SJCRH30 (cell line): Measurements from ENCODE around the gene MBIP. TPM values are rescaled to one million over a fixed set of nuclear protein-coding genes. Genes with fewer than 3 reads are reported as not detected.
A peak's percentile ranks its signal among the peaks of the same experiment; 100 is the strongest.

Experiments
- DNase-seq, 2 experiments: peaks; one replicate each; pipeline ENCODE4 v3.0.0-alpha.2; 2015 to 2020
- H3K27ac ChIP-seq: fragments of 250-450 bp; sonication (Bioruptor Pico); 2 replicates; pipeline ENCODE4 v1.5.1; 2020; ENCODE audit warnings: mild to moderate bottlenecking, moderate library complexity
- H3K27me3 ChIP-seq: fragments of 250-450 bp; sonication (Bioruptor Pico); 2 replicates; pipeline ENCODE4 v1.5.1; 2020; ENCODE audit warnings: mild to moderate bottlenecking, moderate library complexity
- H3K36me3 ChIP-seq: fragments of 250-450 bp; sonication (Bioruptor Pico); 2 replicates; pipeline ENCODE4 v1.5.1; 2020; ENCODE audit warnings: mild to moderate bottlenecking, moderate library complexity
- H3K4me1 ChIP-seq: fragments of 250-450 bp; sonication (Bioruptor Pico); 2 replicates; pipeline ENCODE4 v1.5.1; 2020; ENCODE audit warnings: mild to moderate bottlenecking, moderate library complexity
- H3K4me3 ChIP-seq: fragments of 250-450 bp; sonication (Bioruptor Pico); 2 replicates; pipeline ENCODE4 v1.5.1; 2020; ENCODE audit warnings: mild to moderate bottlenecking, moderate library complexity
- H3K9me3 ChIP-seq: fragments of 250-450 bp; sonication (Bioruptor Pico); replicated peaks from 2 replicates; pipeline ENCODE4 v1.5.1; 2020; ENCODE audit warnings: mild to moderate bottlenecking, moderate library complexity
- total RNA-seq: library from RNA; depleted of rRNA; stranded (reverse); fragments of >200 nt; shearing (Covaris generic); gene quantifications from 2 replicates; pipeline ENCODE4 v1.2.3, GENCODE V29; 2014

MBIP gene
- total RNA-seq, 1 experiment from 2014 or later: 28.2 TPM

- 0 out of 2 replicates have a peak, but pooled peaks cover 3% of the 10 kb centered on the region for H3K4me1 ChIP-seq
- H3K4me3 ChIP-seq: no peak overlapping the region
- no peaks in the 10 kb centered on the region for H3K36me3 ChIP-seq
- no peak overlapping the region for H3K27ac ChIP-seq
- no peak for DNase-seq
- H3K9me3 ChIP-seq: no peaks in the 10 kb centered on the region
- no peaks in the 10 kb centered on the region; the same call in 1 of the 2 replicates for H3K27me3 ChIP-seq
These were observed 5.4 kb upstream of the MBIP start for GRCh38 chr14:36325853-36326252.

GRCh38 chr14:36324897-36325296 is 4.5 kb upstream of the MBIP start:
- no peaks in the 10 kb centered on the region for H3K36me3 ChIP-seq
- no peak overlapping the region for H3K4me3 ChIP-seq
- H3K27ac ChIP-seq: no peak overlapping the region
- no peaks in the 10 kb centered on the region for H3K9me3 ChIP-seq
- no peak for DNase-seq
- H3K27me3 ChIP-seq: no peaks in the 10 kb centered on the region; the same call in 1 of the 2 replicates
- 0 out of 2 replicates have a peak, but pooled peaks cover 3% of the 10 kb centered on the region for H3K4me1 ChIP-seq

- no peaks in the 10 kb centered on the region; the same call in 1 of the 2 replicates for H3K27me3 ChIP-seq
These were observed 502 bp upstream of the MBIP start for GRCh38 chr14:36320897-36321381.

GRCh38 chr14:36319899-36320199 is 588 bp downstream of the MBIP start:
- H3K36me3 ChIP-seq: 0 out of 2 replicates have a peak, but pooled peaks cover 2% of the 10 kb centered on the region
- H3K4me1 ChIP-seq: peaks cover 3% of the 10 kb centered on the region; the same call in 1 of the 2 replicates
- peak overlapping the region; percentile 75 for H3K27ac ChIP-seq
- peak overlapping the region; percentile 84 for H3K4me3 ChIP-seq
- no peaks in the 10 kb centered on the region for H3K9me3 ChIP-seq
- DNase-seq: no peak
- H3K27me3 ChIP-seq: no peaks in the 10 kb centered on the region; the same call in 1 of the 2 replicates

More at GRCh38 chr14:36320897-36321381, 502 bp upstream of the MBIP start:
- no peaks in the 10 kb centered on the region for H3K9me3 ChIP-seq
- peak overlapping the region; percentile 84 for H3K4me3 ChIP-seq
- H3K4me1 ChIP-seq: peaks cover 3% of the 10 kb centered on the region; the same call in 1 of the 2 replicates
- no peak for DNase-seq
- H3K36me3 ChIP-seq: no peaks in the 10 kb centered on the region
- H3K27ac ChIP-seq: peak overlapping the region; percentile 75

GRCh38 chr14:36317650-36318049 is 2.8 kb downstream of the MBIP start:
- Histone ChIP-seq H3K9me3 (no peaks in the 10 kb centered on the region), H3K4me3 (no peak overlapping the region), H3K27me3 (no peaks in the 10 kb centered on the region), H3K27ac (no peak overlapping the region), H3K36me3 (peaks cover 2% of the 10 kb centered on the region; the same call in 1 of the 2 replicates), H3K4me1 (peaks cover 3% of the 10 kb centered on the region; the same call in 1 of the 2 replicates)
- no peak for DNase-seq

GRCh38 chr14:36316131-36316530 is 4.3 kb downstream of the MBIP start:
- peaks cover 13% of the 10 kb centered on the region for H3K36me3 ChIP-seq
- H3K9me3 ChIP-seq: no peaks in the 10 kb centered on the region
- no peaks in the 10 kb centered on the region for H3K27me3 ChIP-seq
- H3K27ac ChIP-seq: no peak overlapping the region
- DNase-seq: no peak
- peaks cover 3% of the 10 kb centered on the region; the same call in 1 of the 2 replicates for H3K4me1 ChIP-seq
- H3K4me3 ChIP-seq: no peak overlapping the region

GRCh38 chr14:36315159-36315853 is 5.1 kb downstream of the MBIP start:
- Histone ChIP-seq H3K36me3 (peaks cover 20% of the 10 kb centered on the region), H3K4me1 (peaks cover 3% of the 10 kb centered on the region; the same call in 1 of the 2 replicates), H3K27ac (no peak overlapping the region), H3K4me3 (no peak overlapping the region), H3K9me3 (no peaks in the 10 kb centered on the region), H3K27me3 (no peaks in the 10 kb centered on the region)
- DNase-seq: no peak

GRCh38 chr14:36313898-36314297 is 6.5 kb downstream of the MBIP start:
- no peak for DNase-seq
- peaks cover 34% of the 10 kb centered on the region for H3K36me3 ChIP-seq
- H3K27me3 ChIP-seq: no peaks in the 10 kb centered on the region
- H3K4me3 ChIP-seq: no peak overlapping the region
- no peaks in the 10 kb centered on the region for H3K9me3 ChIP-seq
- H3K4me1 ChIP-seq: peaks cover 3% of the 10 kb centered on the region; the same call in 1 of the 2 replicates
- no peak overlapping the region for H3K27ac ChIP-seq

- no peak for DNase-seq
- Histone ChIP-seq H3K27ac (no peak overlapping the region), H3K27me3 (no peaks in the 10 kb centered on the region), H3K4me3 (no peak overlapping the region), H3K9me3 (no peaks in the 10 kb centered on the region), H3K36me3 (peaks cover 39% of the 10 kb centered on the region), H3K4me1 (no peaks in the 10 kb centered on the region)
These were observed 7.2 kb downstream of the MBIP start for GRCh38 chr14:36313206-36313605.

GRCh38 chr14:36306836-36307235 is 13.6 kb downstream of the MBIP start:
- Histone ChIP-seq H3K4me3 (no peak overlapping the region), H3K27me3 (no peaks in the 10 kb centered on the region), H3K27ac (no peak overlapping the region), H3K36me3 (peaks cover 67% of the 10 kb centered on the region), H3K4me1 (no peaks in the 10 kb centered on the region), H3K9me3 (no peaks in the 10 kb centered on the region)
- no peak for DNase-seq

- DNase-seq: no peak
- Histone ChIP-seq H3K9me3 (no peaks in the 10 kb centered on the region), H3K27me3 (no peaks in the 10 kb centered on the region), H3K4me3 (no peak overlapping the region), H3K4me1 (no peaks in the 10 kb centered on the region), H3K27ac (no peak overlapping the region), H3K36me3 (peaks cover 59% of the 10 kb centered on the region)
These were observed 15.5 kb downstream of the MBIP start for GRCh38 chr14:36304895-36305294.

GRCh38 chr14:36303960-36304359 is 16.5 kb downstream of the MBIP start:
- no peak for DNase-seq

GRCh38 chr14:36302823-36303222 is 17.6 kb downstream of the MBIP start:
- H3K4me3 ChIP-seq: no peak overlapping the region
- no peaks in the 10 kb centered on the region for H3K9me3 ChIP-seq
- no peaks in the 10 kb centered on the region for H3K4me1 ChIP-seq
- peaks cover 59% of the 10 kb centered on the region for H3K36me3 ChIP-seq
- no peak overlapping the region for H3K27ac ChIP-seq
- no peak for DNase-seq
- no peaks in the 10 kb centered on the region for H3K27me3 ChIP-seq

More at GRCh38 chr14:36303960-36304359, 16.5 kb downstream of the MBIP start:
- H3K4me3 ChIP-seq: no peak overlapping the region
- no peaks in the 10 kb centered on the region for H3K4me1 ChIP-seq
- H3K36me3 ChIP-seq: peaks cover 57% of the 10 kb centered on the region
- no peaks in the 10 kb centered on the region for H3K9me3 ChIP-seq
- H3K27me3 ChIP-seq: no peaks in the 10 kb centered on the region
- no peak overlapping the region for H3K27ac ChIP-seq

GRCh38 chr14:36301159-36301558 is 19.3 kb downstream of the MBIP start:
- Histone ChIP-seq H3K4me3 (no peak overlapping the region), H3K4me1 (no peaks in the 10 kb centered on the region), H3K9me3 (no peaks in the 10 kb centered on the region), H3K27me3 (no peaks in the 10 kb centered on the region), H3K36me3 (peaks cover 53% of the 10 kb centered on the region), H3K27ac (no peak overlapping the region)
- DNase-seq: no peak

GRCh38 chr14:36300337-36300736 is 20.1 kb downstream of the MBIP start:
- DNase-seq: no peak
- H3K27me3 ChIP-seq: no peaks in the 10 kb centered on the region
- H3K4me1 ChIP-seq: no peaks in the 10 kb centered on the region
- H3K4me3 ChIP-seq: no peak overlapping the region
- H3K9me3 ChIP-seq: no peaks in the 10 kb centered on the region
- H3K36me3 ChIP-seq: peaks cover 49% of the 10 kb centered on the region
- no peak overlapping the region for H3K27ac ChIP-seq
